Activated naive CD8-positive, alpha-beta T cell treated with anti-CD3 and anti-CD28 coated beads, Interleukin-2, amount 50 U/mL, for 24 hours (primary cell): ENCODE results near the gene EML5.
A peak's percentile ranks its signal among the peaks of the same experiment; 100 is the strongest.
"Not testable (repeated sequence)": the region's sequence is repeated elsewhere in the genome, so short reads cannot be mapped to it uniquely, and the experiment has no call there.

ENCODE experiments used
- ATAC-seq: fragments of 150-1000 bp; cut with Tn5 transposase; one replicate; pipeline ENCODE4 v1.10.0; 2021
- DNase-seq: peaks from one replicate; pipeline ENCODE4 v3.0.0; 2021
- H3K27ac Mint-ChIP-seq: one replicate; pipeline ENCODE4 v1.8.0; 2021; ENCODE audit warnings: mild to moderate bottlenecking, mixed read lengths
- H3K27me3 Mint-ChIP-seq: one replicate; pipeline ENCODE4 v1.8.0; 2021; ENCODE audit warnings: mixed read lengths
- H3K36me3 Mint-ChIP-seq: one replicate; pipeline ENCODE4 v1.8.0; 2021; ENCODE audit warnings: low read depth, mixed read lengths
- H3K4me1 Mint-ChIP-seq: one replicate; pipeline ENCODE4 v1.8.0; 2021; ENCODE audit warnings: mixed read lengths
- H3K4me3 Mint-ChIP-seq: one replicate; pipeline ENCODE4 v1.8.0; 2021; ENCODE audit warnings: mild to moderate bottlenecking, moderate library complexity, mixed read lengths
- H3K9me3 Mint-ChIP-seq: one replicate; pipeline ENCODE4 v1.8.0; 2021; ENCODE audit warnings: mixed read lengths

EML5 gene

GRCh38 chr14:88790501-88791251, 2.1 kb downstream of the EML5 start:
- Mint-ChIP-seq H3K9me3 (peaks cover 7% of the 10 kb centered on the region), H3K36me3 (peaks cover 8% of the 10 kb centered on the region), H3K4me3 (peak overlapping the region; percentile 85), H3K27me3 (peaks cover 3% of the 10 kb centered on the region), H3K4me1 (peaks cover 34% of the 10 kb centered on the region), H3K27ac (no peak overlapping the region)
- DNase-seq (no peak), ATAC-seq (no peak)

GRCh38 chr14:88789573-88789972, 3.2 kb downstream of the EML5 start:
- Mint-ChIP-seq H3K27ac (peak overlapping the region; percentile 26), H3K36me3 (peaks cover 11% of the 10 kb centered on the region), H3K4me1 (peaks cover 34% of the 10 kb centered on the region)
- ATAC-seq: peak; percentile 54
- not testable (repeated sequence) for H3K9me3 Mint-ChIP-seq, H3K4me3 Mint-ChIP-seq, DNase-seq, H3K27me3 Mint-ChIP-seq

GRCh38 chr14:88786715-88787114, 6.0 kb downstream of the EML5 start:
- H3K36me3 Mint-ChIP-seq: peaks cover 25% of the 10 kb centered on the region
- ATAC-seq: no peak
- H3K9me3 Mint-ChIP-seq: peaks cover 24% of the 10 kb centered on the region
- H3K4me1 Mint-ChIP-seq: peaks cover 27% of the 10 kb centered on the region
- H3K4me3 Mint-ChIP-seq: no peak overlapping the region
- no peak for DNase-seq
- no peak overlapping the region for H3K27ac Mint-ChIP-seq
- H3K27me3 Mint-ChIP-seq: peaks cover 3% of the 10 kb centered on the region

- Mint-ChIP-seq H3K36me3 (peaks cover 27% of the 10 kb centered on the region), H3K27me3 (peaks cover 3% of the 10 kb centered on the region), H3K4me1 (peaks cover 19% of the 10 kb centered on the region), H3K9me3 (peaks cover 25% of the 10 kb centered on the region), H3K27ac (no peak overlapping the region), H3K4me3 (no peak overlapping the region)
- no peak for ATAC-seq
- no peak for DNase-seq
Measured at GRCh38 chr14:88785911-88786310, 6.8 kb downstream of the EML5 start.

GRCh38 chr14:88775532-88775931, 17.2 kb downstream of the EML5 start:
- Mint-ChIP-seq H3K9me3 (peaks cover 4% of the 10 kb centered on the region), H3K36me3 (peaks cover 3% of the 10 kb centered on the region), H3K4me3 (no peak overlapping the region), H3K4me1 (no peaks in the 10 kb centered on the region), H3K27ac (no peak overlapping the region), H3K27me3 (no peaks in the 10 kb centered on the region)
- no peak for ATAC-seq
- DNase-seq: no peak

GRCh38 chr14:88770736-88771135, 22.0 kb downstream of the EML5 start:
- Mint-ChIP-seq H3K9me3 (peaks cover 12% of the 10 kb centered on the region), H3K27ac (no peak overlapping the region), H3K4me3 (no peak overlapping the region), H3K4me1 (no peaks in the 10 kb centered on the region), H3K36me3 (peaks cover 6% of the 10 kb centered on the region), H3K27me3 (no peaks in the 10 kb centered on the region)
- no peak for ATAC-seq
- DNase-seq: no peak

GRCh38 chr14:88765130-88765529, 27.6 kb downstream of the EML5 start:
- ATAC-seq (no peak), DNase-seq (no peak)
- H3K36me3 Mint-ChIP-seq: peaks cover 9% of the 10 kb centered on the region
- no peaks in the 10 kb centered on the region for H3K4me1 Mint-ChIP-seq
- H3K27me3 Mint-ChIP-seq: no peaks in the 10 kb centered on the region
- peaks cover 12% of the 10 kb centered on the region for H3K9me3 Mint-ChIP-seq
- H3K27ac Mint-ChIP-seq: no peak overlapping the region
- H3K4me3 Mint-ChIP-seq: no peak overlapping the region

- no peaks in the 10 kb centered on the region for H3K4me1 Mint-ChIP-seq
- H3K27me3 Mint-ChIP-seq: no peaks in the 10 kb centered on the region
- ATAC-seq (no peak), DNase-seq (no peak)
- no peaks in the 10 kb centered on the region for H3K9me3 Mint-ChIP-seq
- H3K4me3 Mint-ChIP-seq: no peak overlapping the region
- H3K36me3 Mint-ChIP-seq: no peaks in the 10 kb centered on the region
- H3K27ac Mint-ChIP-seq: no peak overlapping the region
Measured at GRCh38 chr14:88753873-88754272, 38.9 kb downstream of the EML5 start.

GRCh38 chr14:88750945-88751344, 41.8 kb downstream of the EML5 start:
- H3K27me3 Mint-ChIP-seq: no peaks in the 10 kb centered on the region
- peaks cover 2% of the 10 kb centered on the region for H3K36me3 Mint-ChIP-seq
- DNase-seq: no peak
- no peaks in the 10 kb centered on the region for H3K9me3 Mint-ChIP-seq
- no peak overlapping the region for H3K4me3 Mint-ChIP-seq
- ATAC-seq: no peak
- no peaks in the 10 kb centered on the region for H3K4me1 Mint-ChIP-seq
- no peak overlapping the region for H3K27ac Mint-ChIP-seq

- no peak overlapping the region for H3K27ac Mint-ChIP-seq
- H3K27me3 Mint-ChIP-seq: no peaks in the 10 kb centered on the region
- peaks cover 3% of the 10 kb centered on the region for H3K36me3 Mint-ChIP-seq
- H3K4me1 Mint-ChIP-seq: no peaks in the 10 kb centered on the region
- H3K4me3 Mint-ChIP-seq: no peak overlapping the region
- ATAC-seq (no peak), DNase-seq (no peak)
- H3K9me3 Mint-ChIP-seq: no peaks in the 10 kb centered on the region
Measured at GRCh38 chr14:88750413-88750812, 42.3 kb downstream of the EML5 start.

GRCh38 chr14:88749139-88749538, 43.6 kb downstream of the EML5 start:
- Mint-ChIP-seq H3K27me3 (no peaks in the 10 kb centered on the region), H3K4me3 (no peak overlapping the region), H3K9me3 (no peaks in the 10 kb centered on the region), H3K27ac (no peak overlapping the region), H3K36me3 (peaks cover 3% of the 10 kb centered on the region), H3K4me1 (no peaks in the 10 kb centered on the region)
- DNase-seq (no peak), ATAC-seq (no peak)

GRCh38 chr14:88748288-88748687, 44.5 kb downstream of the EML5 start:
- DNase-seq: no peak
- Mint-ChIP-seq H3K27ac (no peak overlapping the region), H3K9me3 (no peaks in the 10 kb centered on the region), H3K27me3 (no peaks in the 10 kb centered on the region), H3K4me1 (no peaks in the 10 kb centered on the region), H3K36me3 (peaks cover 3% of the 10 kb centered on the region), H3K4me3 (no peak overlapping the region)
- no peak for ATAC-seq

- peaks cover 3% of the 10 kb centered on the region for H3K36me3 Mint-ChIP-seq
- H3K27ac Mint-ChIP-seq: no peak overlapping the region
- ATAC-seq: no peak
- H3K27me3 Mint-ChIP-seq: no peaks in the 10 kb centered on the region
- H3K9me3 Mint-ChIP-seq: no peaks in the 10 kb centered on the region
- DNase-seq: no peak
- no peaks in the 10 kb centered on the region for H3K4me1 Mint-ChIP-seq
- no peak overlapping the region for H3K4me3 Mint-ChIP-seq
Measured at GRCh38 chr14:88746052-88746451, 46.7 kb downstream of the EML5 start.

GRCh38 chr14:88737245-88737644, 55.5 kb downstream of the EML5 start:
- no peak for DNase-seq
- Mint-ChIP-seq H3K27ac (no peak overlapping the region), H3K4me1 (no peaks in the 10 kb centered on the region), H3K27me3 (no peaks in the 10 kb centered on the region), H3K36me3 (peaks cover 13% of the 10 kb centered on the region), H3K9me3 (no peaks in the 10 kb centered on the region), H3K4me3 (no peak overlapping the region)
- ATAC-seq: no peak

- Mint-ChIP-seq H3K27me3 (no peaks in the 10 kb centered on the region), H3K9me3 (no peaks in the 10 kb centered on the region), H3K27ac (no peak overlapping the region), H3K4me1 (no peaks in the 10 kb centered on the region), H3K36me3 (peaks cover 18% of the 10 kb centered on the region), H3K4me3 (no peak overlapping the region)
- no peak for ATAC-seq
- DNase-seq: no peak
Measured at GRCh38 chr14:88733121-88733520, 59.6 kb downstream of the EML5 start.

- no peak for ATAC-seq
Measured at GRCh38 chr14:88729159-88729558, 63.6 kb downstream of the EML5 start.

More at GRCh38 chr14:88729159-88729558, 63.6 kb downstream of the EML5 start:
- no peak overlapping the region for H3K4me3 Mint-ChIP-seq
- H3K27ac Mint-ChIP-seq: no peak overlapping the region
- H3K9me3 Mint-ChIP-seq: no peaks in the 10 kb centered on the region
- H3K4me1 Mint-ChIP-seq: no peaks in the 10 kb centered on the region
- H3K36me3 Mint-ChIP-seq: peaks cover 12% of the 10 kb centered on the region
- H3K27me3 Mint-ChIP-seq: no peaks in the 10 kb centered on the region
- DNase-seq: no peak
